ENCODE measurements around the gene DZANK1.
"Not testable (repeated sequence)": the region's sequence is repeated elsewhere in the genome, so short reads cannot be mapped to it uniquely, and the experiment has no call there.

DZANK1 gene

GRCh38 chr20:18377896-18378481 lies 88.8 kb downstream of the DZANK1 start:
- DNase-seq (ENCODE audit: low read depth in 2 of 2): no peak

GRCh38 chr20:18375551-18375950 lies 91.3 kb downstream of the DZANK1 start:
- not testable (repeated sequence) for DNase-seq (ENCODE audit: low read depth in 2 of 2)

- no peak for DNase-seq (ENCODE audit: low read depth in 2 of 2)
Measured at GRCh38 chr20:18372296-18372695, 94.5 kb downstream of the DZANK1 start.

- no peak for DNase-seq (ENCODE audit: low read depth in 2 of 2)
Measured at GRCh38 chr20:18364768-18365167, 102.1 kb downstream of the DZANK1 start.

GRCh38 chr20:18363708-18364107 lies 103.1 kb downstream of the DZANK1 start:
- no peak for DNase-seq (ENCODE audit: low read depth in 2 of 2)

GRCh38 chr20:18362916-18363315 lies 103.9 kb downstream of the DZANK1 start:
- no peak for DNase-seq (ENCODE audit: low read depth in 2 of 2)

- DNase-seq (ENCODE audit: low read depth in 2 of 2): no peak
Measured at GRCh38 chr20:18361678-18362077, 105.2 kb downstream of the DZANK1 start.

GRCh38 chr20:18360635-18361034 lies 106.2 kb downstream of the DZANK1 start:
- DNase-seq (ENCODE audit: low read depth in 2 of 2): no peak

GRCh38 chr20:18359854-18360253 lies 107.0 kb downstream of the DZANK1 start:
- no peak for DNase-seq (ENCODE audit: low read depth in 2 of 2)

- DNase-seq (ENCODE audit: low read depth in 2 of 2): not testable (repeated sequence)
Measured at GRCh38 chr20:18349749-18350148, 117.1 kb downstream of the DZANK1 start.
